Mammary epithelial cell (primary cell): ENCODE measurements around the gene ST3GAL3.

Experiments used
- CTCF ChIP-seq, 2 donors: IDR thresholded peaks in 1 of 2; conservative IDR thresholded peaks in 1 of 2; 2 replicates each; pipeline ENCODE4 v1.5.1; 2011 to 2012; ENCODE audit warnings: inconsistent platforms in 2 of 2, low read length in 2 of 2, mild to moderate bottlenecking in 2 of 2, control low read depth in 1 of 2, low read depth in 1 of 2; ENCODE audit not compliant: insufficient read depth in 1 of 2; ENCODE audit errors: extremely low read depth in 1 of 2
- EZH2 ChIP-seq: IDR thresholded peaks from 2 replicates; pipeline ENCODE4 v1.6.1; 2012; ENCODE audit warnings: low read length, inconsistent platforms, borderline replicate concordance

- TF ChIP-seq CTCF (conservative IDR thresholded peaks at IDR 0.05 in 1 of 2, IDR thresholded peaks at IDR 0.05 in 1 of 2; ENCODE audit: extremely low read depth in 1 of 2, insufficient read depth in 1 of 2, low read depth in 1 of 2, low read length in 2 of 2) (no peak), EZH2 (no peak)
Measured at GRCh38 chr1:43747736-43748135, 40.4 kb downstream of the ST3GAL3 start.
